Large intestine (tissue), 3 donors: ENCODE data around the gene EGFLAM. TPM values are rescaled to one million over a fixed set of nuclear protein-coding genes. Genes with fewer than 3 reads are reported as not detected.

Experiments
- DNase-seq, 2 donors: peaks; one replicate each; pipeline versions ENCODE4 v3.0.0 to v3.0.0-alpha.2; 2013
- H3K27ac ChIP-seq: one replicate; pipeline ENCODE4 v1.5.1; 2013; ENCODE audit warnings: low read length
- H3K27me3 ChIP-seq: 2 replicates; pipeline ENCODE4 v1.6.1; 2013; ENCODE audit warnings: low read length; ENCODE audit not compliant: control insufficient read depth, insufficient read depth
- H3K36me3 ChIP-seq: 2 replicates; pipeline ENCODE4 v1.6.1; 2013; ENCODE audit warnings: low read length; ENCODE audit not compliant: control insufficient read depth, insufficient read depth
- H3K4me1 ChIP-seq: one replicate; pipeline ENCODE4 v1.6.1; 2013; ENCODE audit warnings: low read length; ENCODE audit not compliant: control insufficient read depth, insufficient read depth
- H3K4me3 ChIP-seq: one replicate; pipeline ENCODE4 v1.5.1; 2013; ENCODE audit warnings: low read length
- H3K9me3 ChIP-seq: one replicate; pipeline ENCODE4 v1.6.1; 2013; ENCODE audit warnings: mild to moderate bottlenecking, low read depth, low read length, moderate library complexity; ENCODE audit not compliant: control insufficient read depth
- WGBS: methylation state at CpG from one replicate; pipeline ENCODE4 v1.1.5; 2013; ENCODE audit warnings: low lambda C conversion rate; ENCODE audit not compliant: insufficient coverage; 5-methylcytosine and 5-hydroxymethylcytosine counted together
- polyA plus RNA-seq: library from polyadenylated mRNA; unstranded; fragments of 120-200 nt; gene quantifications from one replicate; pipeline ENCODE4 v1.2.1, GENCODE V29; 2013

The EGFLAM gene
- polyA plus RNA-seq, 1 donor: 4.4 TPM

GRCh38 chr5:38443390-38443789 is 185.0 kb downstream of the EGFLAM start:
- peaks cover 16% of the 10 kb centered on the region for H3K27me3 ChIP-seq
- H3K36me3 ChIP-seq: no peaks in the 10 kb centered on the region
- H3K9me3 ChIP-seq: no peaks in the 10 kb centered on the region
- H3K4me1 ChIP-seq: no peaks in the 10 kb centered on the region
- no CpG with 5 or more reads among the region's 7 CpGs for WGBS
- H3K27ac ChIP-seq: no peak overlapping the region
- no peak for DNase-seq
- no peak overlapping the region for H3K4me3 ChIP-seq

GRCh38 chr5:38445374-38446028 is 187.1 kb downstream of the EGFLAM start:
- H3K36me3 ChIP-seq: no peaks in the 10 kb centered on the region
- DNase-seq: no peak
- no peaks in the 10 kb centered on the region for H3K4me1 ChIP-seq
- no peak overlapping the region for H3K27ac ChIP-seq
- no CpG with 5 or more reads among the region's 24 CpGs for WGBS
- H3K27me3 ChIP-seq: peaks cover 11% of the 10 kb centered on the region
- H3K9me3 ChIP-seq: no peaks in the 10 kb centered on the region
- H3K4me3 ChIP-seq: no peak overlapping the region

- DNase-seq: no peak
Observed at GRCh38 chr5:38446029-38446522, 187.7 kb downstream of the EGFLAM start.

GRCh38 chr5:38447056-38447455 is 188.7 kb downstream of the EGFLAM start:
- no peak for DNase-seq
- peaks cover 11% of the 10 kb centered on the region for H3K27me3 ChIP-seq
- no peaks in the 10 kb centered on the region for H3K4me1 ChIP-seq
- H3K9me3 ChIP-seq: no peaks in the 10 kb centered on the region
- H3K4me3 ChIP-seq: no peak overlapping the region
- no CpG with 5 or more reads among the region's 2 CpGs for WGBS
- H3K36me3 ChIP-seq: no peaks in the 10 kb centered on the region
- H3K27ac ChIP-seq: no peak overlapping the region

More at GRCh38 chr5:38446029-38446522, 187.7 kb downstream of the EGFLAM start:
- WGBS: 92% methylated on average over 17 of the region's 21 CpGs
- Histone ChIP-seq H3K4me3 (no peak overlapping the region), H3K27me3 (peaks cover 12% of the 10 kb centered on the region), H3K36me3 (no peaks in the 10 kb centered on the region), H3K4me1 (no peaks in the 10 kb centered on the region), H3K9me3 (no peaks in the 10 kb centered on the region), H3K27ac (no peak overlapping the region)

GRCh38 chr5:38447786-38448185 is 189.4 kb downstream of the EGFLAM start:
- DNase-seq: no peak
- Histone ChIP-seq H3K27ac (no peak overlapping the region), H3K9me3 (no peaks in the 10 kb centered on the region), H3K36me3 (no peaks in the 10 kb centered on the region), H3K27me3 (peaks cover 15% of the 10 kb centered on the region), H3K4me3 (no peak overlapping the region), H3K4me1 (no peaks in the 10 kb centered on the region)
- WGBS: no CpG with 5 or more reads among the region's 5 CpGs

GRCh38 chr5:38448568-38449350 is 190.4 kb downstream of the EGFLAM start:
- Histone ChIP-seq H3K4me3 (no peak overlapping the region), H3K9me3 (no peaks in the 10 kb centered on the region), H3K36me3 (no peaks in the 10 kb centered on the region), H3K27me3 (peaks cover 17% of the 10 kb centered on the region), H3K27ac (no peak overlapping the region), H3K4me1 (no peaks in the 10 kb centered on the region)
- DNase-seq: no peak
- WGBS: no CpG with 5 or more reads among the region's 9 CpGs

- Histone ChIP-seq H3K27ac (no peak overlapping the region), H3K27me3 (peaks cover 27% of the 10 kb centered on the region), H3K4me3 (no peak overlapping the region), H3K36me3 (no peaks in the 10 kb centered on the region), H3K4me1 (no peaks in the 10 kb centered on the region), H3K9me3 (no peaks in the 10 kb centered on the region)
- WGBS: no CpG with 5 or more reads among the region's 6 CpGs
- no peak for DNase-seq
Observed at GRCh38 chr5:38450627-38451026, 192.3 kb downstream of the EGFLAM start.

GRCh38 chr5:38451074-38451725 is 192.8 kb downstream of the EGFLAM start:
- no peaks in the 10 kb centered on the region for H3K36me3 ChIP-seq
- H3K27ac ChIP-seq: no peak overlapping the region
- no peaks in the 10 kb centered on the region for H3K4me1 ChIP-seq
- H3K27me3 ChIP-seq: peaks cover 32% of the 10 kb centered on the region
- H3K9me3 ChIP-seq: no peaks in the 10 kb centered on the region
- no CpG with 5 or more reads among the region's 9 CpGs for WGBS
- no peak overlapping the region for H3K4me3 ChIP-seq
- DNase-seq: no peak

GRCh38 chr5:38452201-38452600 is 193.8 kb downstream of the EGFLAM start:
- WGBS: no CpG with 5 or more reads among the region's 4 CpGs
- Histone ChIP-seq H3K9me3 (no peaks in the 10 kb centered on the region), H3K27me3 (peaks cover 40% of the 10 kb centered on the region), H3K27ac (no peak overlapping the region), H3K36me3 (no peaks in the 10 kb centered on the region), H3K4me3 (no peak overlapping the region), H3K4me1 (no peaks in the 10 kb centered on the region)
- no peak for DNase-seq

- no peaks in the 10 kb centered on the region for H3K9me3 ChIP-seq
- DNase-seq: no peak
- WGBS: 80% methylated on average over 1 of the region's 3 CpGs
Observed at GRCh38 chr5:38453506-38453905, 195.1 kb downstream of the EGFLAM start.

More at GRCh38 chr5:38453506-38453905, 195.1 kb downstream of the EGFLAM start:
- Histone ChIP-seq H3K27me3 (peaks cover 47% of the 10 kb centered on the region), H3K27ac (no peak overlapping the region), H3K36me3 (no peaks in the 10 kb centered on the region), H3K4me1 (no peaks in the 10 kb centered on the region), H3K4me3 (no peak overlapping the region)
